ENCODE results near the gene MYO18A. TPM values are rescaled to one million over a fixed set of nuclear protein-coding genes. Genes with fewer than 3 reads are reported as not detected.
"Not testable (repeated sequence)": the region's sequence is repeated elsewhere in the genome, so short reads cannot be mapped to it uniquely, and the experiment has no call there.

MYO18A gene
- total RNA-seq, 1 experiment from 2014 or later: 63.3 TPM

- no peak for DNase-seq (ENCODE audit: low read depth)
These were observed 14.5 kb upstream of the MYO18A start for GRCh38 chr17:29194669-29195068.

DNA sequence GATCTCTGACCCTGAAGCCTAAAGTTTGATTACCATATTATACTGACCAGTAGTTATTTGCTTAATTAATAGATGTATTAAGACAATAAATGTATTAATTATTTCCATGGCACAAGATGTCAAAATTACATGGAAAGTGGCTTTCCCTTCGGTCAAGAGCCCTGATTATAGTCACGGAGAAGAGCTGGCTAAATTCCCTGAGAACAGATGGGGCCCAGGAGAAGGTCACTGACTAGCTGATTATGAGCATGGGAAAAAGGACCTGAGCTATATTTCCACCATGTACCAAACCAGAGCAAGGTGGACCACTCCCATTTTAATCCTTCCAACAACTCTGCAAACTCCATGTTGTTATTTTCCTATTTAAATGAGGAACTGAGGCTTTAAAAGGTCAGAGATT, 12.9 kb upstream of the MYO18A start:
- DNase-seq (ENCODE audit: low read depth): no peak

DNA sequence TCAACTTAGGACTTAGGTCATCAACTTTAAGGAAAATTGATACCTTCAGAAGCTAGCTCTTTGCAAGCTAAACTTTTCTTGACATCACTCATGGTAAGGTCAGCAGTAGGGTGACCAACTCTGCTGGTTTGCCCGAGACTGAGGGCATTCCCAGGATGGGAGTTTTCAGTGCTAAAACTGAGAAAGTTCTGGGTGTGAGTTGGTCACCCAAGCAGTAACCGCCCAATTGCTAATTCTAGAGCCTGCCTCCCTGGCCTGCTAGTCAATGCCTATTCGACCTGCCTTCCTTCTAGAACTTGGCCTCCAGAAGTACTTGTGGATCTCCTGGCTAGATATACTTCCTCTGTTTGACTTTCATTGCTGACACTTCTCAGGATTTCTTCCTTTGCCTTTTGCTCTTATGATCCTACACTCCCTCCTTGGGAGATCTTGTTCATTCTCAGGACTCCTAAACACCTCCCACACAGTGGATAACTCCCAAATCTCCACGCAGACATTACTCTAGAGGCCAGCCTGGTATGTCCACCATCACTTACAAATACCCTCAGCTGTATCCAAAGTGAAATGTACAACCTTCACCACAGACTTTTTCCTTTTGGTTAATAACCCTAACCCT, 10.5 kb upstream of the MYO18A start:
- DNase-seq (ENCODE audit: low read depth): no peak

DNA sequence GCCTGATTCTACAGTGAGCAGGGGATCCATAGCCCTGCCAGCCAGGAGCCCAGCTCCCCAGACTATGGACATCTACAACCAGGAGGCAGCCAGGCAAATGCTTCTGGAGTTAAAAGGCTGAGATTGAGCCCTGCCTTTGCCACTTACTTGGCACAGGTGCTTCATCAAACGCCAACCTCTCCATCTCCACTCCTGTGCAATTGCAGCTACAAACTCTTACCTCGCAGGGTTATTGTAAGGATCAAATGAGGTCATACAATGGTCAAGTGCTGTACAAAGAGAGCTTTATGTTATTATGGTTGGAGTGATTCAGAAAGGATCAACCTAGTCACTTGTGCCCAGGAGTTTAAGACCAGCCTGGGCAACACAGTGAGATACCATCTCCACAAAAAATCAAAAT, 9.8 kb upstream of the MYO18A start:
- DNase-seq (ENCODE audit: low read depth): no peak

- DNase-seq (ENCODE audit: low read depth): no peak
These were observed 9.2 kb upstream of the MYO18A start for GRCh38 chr17:29189355-29189754.

DNA sequence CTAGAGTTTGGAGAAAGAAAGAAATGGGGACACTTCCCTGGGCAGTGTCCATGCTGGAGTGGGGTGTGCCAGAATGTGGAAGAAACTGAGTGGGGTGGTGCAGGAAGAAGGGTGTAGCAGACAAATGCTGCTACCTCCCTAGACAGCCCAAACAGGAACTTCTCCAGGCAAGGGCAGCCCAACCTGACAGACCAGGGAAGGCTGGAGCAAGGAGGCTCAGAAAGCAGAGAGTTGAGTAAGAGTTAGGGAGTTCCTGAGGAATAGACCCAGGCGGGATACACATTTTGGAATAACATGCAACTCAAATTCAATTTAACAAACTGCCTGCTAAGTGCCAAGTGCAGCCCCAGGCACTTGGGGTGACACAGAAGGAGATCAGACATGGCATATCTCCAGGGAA, 1.0 kb upstream of the MYO18A start:
- DNase-seq (ENCODE audit: low read depth): no peak

- DNase-seq (ENCODE audit: low read depth): no peak
These were observed 576 bp upstream of the MYO18A start for GRCh38 chr17:29180788-29181160.

GRCh38 chr17:29179232-29180033, 765 bp downstream of the MYO18A start:
- DNase-seq (ENCODE audit: low read depth): peak; percentile 81

DNA sequence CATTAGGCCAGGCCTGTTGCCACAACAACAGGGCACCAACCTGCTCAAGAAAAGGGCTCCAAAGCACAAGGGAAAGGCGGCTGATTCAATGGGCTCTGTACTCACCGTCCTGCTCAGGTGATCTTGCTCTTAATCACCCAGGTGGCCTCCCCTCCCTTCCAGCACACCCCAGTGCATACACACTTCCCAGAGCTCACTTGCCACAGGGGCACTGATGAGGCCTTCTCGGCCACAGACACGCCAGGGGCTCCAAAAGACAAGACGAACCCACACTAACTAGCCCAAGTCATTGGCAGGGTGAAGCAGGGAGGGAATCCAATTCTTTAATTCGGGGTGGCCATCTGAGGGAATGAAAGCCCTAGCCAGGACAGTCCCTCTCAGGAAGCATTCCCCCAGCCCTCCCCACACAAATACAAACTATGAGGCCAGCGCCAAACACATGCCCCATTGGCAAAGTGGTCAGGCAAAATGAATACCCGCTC, 1.4 kb downstream of the MYO18A start:
- no peak for DNase-seq (ENCODE audit: low read depth)

DNA sequence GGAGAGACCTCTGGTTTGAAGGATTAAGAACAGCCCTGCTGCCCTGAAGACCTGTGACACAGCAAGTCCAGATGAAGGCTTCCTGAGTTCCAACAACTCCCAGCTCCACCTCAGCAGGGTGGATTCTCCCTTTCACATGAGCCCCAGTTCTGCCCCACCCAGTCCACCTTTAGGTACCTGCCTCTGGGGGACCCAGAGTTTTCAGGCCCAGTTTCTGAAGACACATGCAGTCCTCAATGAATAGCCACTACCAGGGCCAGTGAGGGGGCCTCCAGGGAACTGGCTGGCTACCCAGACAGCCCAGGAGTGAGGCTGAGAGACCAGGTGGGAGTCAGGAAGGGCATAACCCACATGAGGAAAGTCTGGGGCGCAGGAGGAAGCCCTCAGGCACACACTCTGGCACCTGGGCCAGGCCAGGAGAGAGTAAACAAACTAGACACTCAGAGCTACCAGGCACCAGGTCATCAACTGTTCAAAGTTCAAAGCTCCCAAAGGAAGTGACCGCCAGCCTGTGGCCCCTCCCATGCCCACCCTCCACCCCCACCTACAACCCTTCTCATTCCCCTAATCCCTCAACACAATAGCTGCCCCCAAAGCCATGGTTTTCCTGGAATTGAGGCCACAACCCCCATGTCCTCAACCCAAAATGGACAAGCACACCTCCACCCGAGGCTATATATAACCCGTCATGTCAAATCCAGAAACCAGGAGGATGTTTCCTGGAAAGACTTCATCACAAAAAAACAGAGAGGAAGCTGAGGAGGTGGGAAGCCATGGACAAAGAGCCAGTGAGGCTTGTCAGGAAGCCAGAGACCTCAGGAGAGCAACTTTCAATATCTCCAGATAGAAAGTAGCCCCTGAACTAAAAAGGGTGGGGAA, 2.1 kb downstream of the MYO18A start:
- peak; percentile 48 for DNase-seq (ENCODE audit: low read depth)

GRCh38 chr17:29177541-29177870, 2.7 kb downstream of the MYO18A start:
- DNase-seq (ENCODE audit: low read depth): no peak

DNA sequence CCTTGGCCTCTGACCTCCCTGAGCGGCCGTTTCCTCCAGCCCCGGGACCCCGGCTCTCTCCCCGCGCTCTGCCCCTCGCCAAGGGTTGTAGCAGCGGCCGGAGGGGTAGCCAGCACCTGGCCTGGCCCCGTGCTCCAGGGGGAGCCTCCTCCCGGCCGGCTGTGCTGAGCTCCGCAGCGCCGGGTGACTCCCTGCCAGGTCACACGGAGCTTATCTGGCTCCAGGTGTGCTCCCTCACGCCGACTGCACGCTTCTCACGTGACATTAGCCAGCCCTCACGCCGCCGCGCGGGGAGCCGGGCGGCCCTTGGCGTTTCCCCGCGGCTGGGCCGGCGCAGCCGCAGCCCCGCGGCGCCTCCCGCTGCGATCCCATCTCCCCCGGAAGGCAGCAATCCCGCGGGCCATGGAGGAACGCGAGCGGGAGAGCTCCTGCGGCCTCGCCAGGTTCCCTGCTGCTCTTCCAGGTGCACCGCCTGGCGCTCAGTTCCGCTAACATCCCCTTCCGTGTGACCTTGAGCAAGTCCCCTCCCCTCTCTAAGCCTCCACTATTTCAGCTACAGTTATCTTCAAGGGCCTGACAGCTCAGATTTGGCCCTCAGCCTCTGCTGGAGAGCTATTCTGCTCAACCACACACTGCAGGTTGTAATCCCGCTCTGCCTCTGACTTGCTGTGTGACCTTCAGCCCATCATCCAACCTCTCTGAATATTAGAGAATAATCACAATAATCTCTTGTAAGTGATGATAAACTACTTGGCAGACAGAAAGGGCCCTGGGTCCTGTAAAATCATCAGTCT, 3.4 kb downstream of the MYO18A start:
- peak; percentile 64 for DNase-seq (ENCODE audit: low read depth)

GRCh38 chr17:29175349-29175748, 4.8 kb downstream of the MYO18A start:
- no peak for DNase-seq (ENCODE audit: low read depth)

- DNase-seq (ENCODE audit: low read depth): no peak
These were observed 7.6 kb downstream of the MYO18A start for GRCh38 chr17:29172589-29172988.

DNA sequence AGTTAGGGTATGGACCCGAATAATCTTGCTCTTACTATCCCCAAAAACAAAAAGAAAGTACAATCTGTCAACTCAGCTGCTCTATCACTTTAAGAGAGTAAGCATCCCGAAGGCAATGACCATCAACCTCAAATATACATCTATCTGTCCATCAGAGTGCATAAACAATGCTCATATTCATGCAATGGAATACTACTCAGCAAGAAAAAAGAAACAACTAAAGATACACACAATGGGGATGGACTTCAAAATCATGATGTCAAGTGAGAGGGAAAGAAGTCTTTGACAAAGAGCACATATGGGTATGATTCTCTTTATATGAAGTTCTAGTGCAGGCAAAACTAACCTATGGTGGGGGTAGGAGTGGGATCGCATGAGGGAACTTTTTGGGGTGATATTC, 9.5 kb downstream of the MYO18A start:
- DNase-seq (ENCODE audit: low read depth): no peak

- no peak for DNase-seq (ENCODE audit: low read depth)
These were observed 10.2 kb downstream of the MYO18A start for GRCh38 chr17:29169806-29170591.

GRCh38 chr17:29168759-29169126, 11.5 kb downstream of the MYO18A start:
- not testable (repeated sequence) for DNase-seq (ENCODE audit: low read depth)

GRCh38 chr17:29168079-29168758, 12.0 kb downstream of the MYO18A start:
- DNase-seq (ENCODE audit: low read depth): no peak

- DNase-seq (ENCODE audit: low read depth): no peak
These were observed 12.7 kb downstream of the MYO18A start for GRCh38 chr17:29167393-29168078.

GRCh38 chr17:29166507-29166887, 13.7 kb downstream of the MYO18A start:
- DNase-seq (ENCODE audit: low read depth): no peak

Data from M059J (cell line).